ENCODE results near the gene DGKB. TPM values are rescaled to one million over a fixed set of nuclear protein-coding genes. Genes with fewer than 3 reads are reported as not detected.
A peak's percentile ranks its signal among the peaks of the same experiment; 100 is the strongest.

The DGKB gene
- total and polyA plus RNA-seq, 9 donors: under 0.01 to 1.3 (median 0.28) TPM; not detected in 2

- Histone ChIP-seq H3K9me3 (no peaks in the 10 kb centered on the region), H3K4me1 (ENCODE audit: insufficient read depth) (no peaks in the 10 kb centered on the region), H3K27ac (no peak overlapping the region), H3K4me3 (no peak overlapping the region), H3K36me3 (no peaks in the 10 kb centered on the region), H3K27me3 (no peaks in the 10 kb centered on the region)
- no peak for DNase-seq
- intact Hi-C loops (cut with DNase I): loop anchor here in 1 of 4 donors (10.0 kb wide), 1 partner anchor 1413 kb away; no protein-coding TSS in a partner anchor
- TF ChIP-seq POLR2A (IDR thresholded peaks at IDR 0.05) (no peak), EP300 (IDR thresholded peaks at IDR 0.05) (no peak), CTCF (IDR thresholded peaks at IDR 0.05) (no peak)
Observed at GRCh38 chr7:14697684-14698083, 204.9 kb downstream of the DGKB start.

- Histone ChIP-seq H3K4me1 (ENCODE audit: insufficient read depth) (no peaks in the 10 kb centered on the region), H3K27ac (no peak overlapping the region), H3K9me3 (no peaks in the 10 kb centered on the region), H3K27me3 (no peaks in the 10 kb centered on the region), H3K36me3 (no peaks in the 10 kb centered on the region), H3K4me3 (no peak overlapping the region)
- intact Hi-C loops (cut with DNase I): loop anchor here in 1 of 4 donors (10.0 kb wide), 1 partner anchor 1407 kb away; no protein-coding TSS in a partner anchor
- WGBS, 3 donors: 1 to 4% (median 1%) methylated on average over 3 of the region's 3 CpGs
- DNase-seq: peak in 4 of 5 donors; percentile 24 to 54 (median 34)
- TF ChIP-seq POLR2A (IDR thresholded peaks at IDR 0.05): no peak
- no peak for TF ChIP-seq EP300 (IDR thresholded peaks at IDR 0.05)
- peak in 2 of 3 donors; percentile 23 to 34 for TF ChIP-seq CTCF (IDR thresholded peaks at IDR 0.05)
Observed at GRCh38 chr7:14691597-14692203, 210.9 kb downstream of the DGKB start.

GRCh38 chr7:14691034-14691433 is 211.5 kb downstream of the DGKB start:
- Histone ChIP-seq H3K9me3 (no peaks in the 10 kb centered on the region), H3K27me3 (no peaks in the 10 kb centered on the region), H3K27ac (no peak overlapping the region), H3K4me1 (ENCODE audit: insufficient read depth) (no peaks in the 10 kb centered on the region), H3K36me3 (no peaks in the 10 kb centered on the region), H3K4me3 (no peak overlapping the region)
- intact Hi-C loops (cut with DNase I): loop anchor here in 1 of 4 donors (10.0 kb wide), 1 partner anchor 1406 kb away; no protein-coding TSS in a partner anchor
- 51 to 64% (median 63%) methylated on average over 2 of the region's 2 CpGs for WGBS, 3 donors
- no peak for DNase-seq
- TF ChIP-seq POLR2A (IDR thresholded peaks at IDR 0.05) (no peak), EP300 (IDR thresholded peaks at IDR 0.05) (no peak), CTCF (IDR thresholded peaks at IDR 0.05) (no peak)

- no peaks in the 10 kb centered on the region for H3K36me3 ChIP-seq
- TF ChIP-seq EP300 (IDR thresholded peaks at IDR 0.05) (no peak), POLR2A (IDR thresholded peaks at IDR 0.05) (no peak), CTCF (IDR thresholded peaks at IDR 0.05) (no peak)
- intact Hi-C loops (cut with DNase I): loop anchor here in 1 of 4 donors (10.0 kb wide), 1 partner anchor 1406 kb away; no protein-coding TSS in a partner anchor
- H3K4me3 ChIP-seq: no peak overlapping the region
- H3K9me3 ChIP-seq: no peaks in the 10 kb centered on the region
- WGBS, 3 donors: 76 to 87% (median 82%) methylated on average over 3 of the region's 3 CpGs
- no peaks in the 10 kb centered on the region for H3K4me1 ChIP-seq (ENCODE audit: insufficient read depth)
- no peak for DNase-seq
- H3K27ac ChIP-seq: no peak overlapping the region
- H3K27me3 ChIP-seq: no peaks in the 10 kb centered on the region
Observed at GRCh38 chr7:14690486-14690885, 212.1 kb downstream of the DGKB start.

Data from ovary (tissue), 9 donors.